IPS DF 6.9 (cell line): Measurements from ENCODE around the gene ZBTB43.

Experiments
- DNase-seq: peaks from one replicate; pipeline ENCODE4 v3.0.0-alpha.2; 2013; ENCODE audit warnings: low read depth, low spot score
- H3K27ac ChIP-seq: one replicate; pipeline ENCODE4 v1.5.1; 2013; ENCODE audit warnings: low read length, control low read depth
- H3K27me3 ChIP-seq: 2 replicates; pipeline ENCODE4 v1.6.1; 2013; ENCODE audit warnings: mild to moderate bottlenecking, low read length; ENCODE audit not compliant: control insufficient read depth, insufficient read depth
- H3K36me3 ChIP-seq: 2 replicates; pipeline ENCODE4 v1.6.1; 2013; ENCODE audit warnings: low read length; ENCODE audit not compliant: control insufficient read depth, insufficient read depth
- H3K4me1 ChIP-seq: 2 replicates; pipeline ENCODE4 v1.6.1; 2013; ENCODE audit warnings: low read length; ENCODE audit not compliant: control insufficient read depth, insufficient read depth
- H3K4me3 ChIP-seq: 2 replicates; pipeline ENCODE4 v1.5.1; 2013; ENCODE audit warnings: mild to moderate bottlenecking, low read length
- H3K9me3 ChIP-seq: 2 replicates; pipeline ENCODE4 v1.6.1; 2013; ENCODE audit warnings: low read length, inconsistent platforms; ENCODE audit not compliant: control insufficient read depth, insufficient read depth
- WGBS: extraction: QIAGEN DNeasy Blood & Tissue Kit; methylation state at CpG from one replicate; pipeline ENCODE4 v1.1.7; 2013; ENCODE audit warnings: mixed read lengths, missing lambda C conversion rate; ENCODE audit not compliant: insufficient read length, insufficient coverage; 5-methylcytosine and 5-hydroxymethylcytosine counted together

Gene ZBTB43

DNA sequence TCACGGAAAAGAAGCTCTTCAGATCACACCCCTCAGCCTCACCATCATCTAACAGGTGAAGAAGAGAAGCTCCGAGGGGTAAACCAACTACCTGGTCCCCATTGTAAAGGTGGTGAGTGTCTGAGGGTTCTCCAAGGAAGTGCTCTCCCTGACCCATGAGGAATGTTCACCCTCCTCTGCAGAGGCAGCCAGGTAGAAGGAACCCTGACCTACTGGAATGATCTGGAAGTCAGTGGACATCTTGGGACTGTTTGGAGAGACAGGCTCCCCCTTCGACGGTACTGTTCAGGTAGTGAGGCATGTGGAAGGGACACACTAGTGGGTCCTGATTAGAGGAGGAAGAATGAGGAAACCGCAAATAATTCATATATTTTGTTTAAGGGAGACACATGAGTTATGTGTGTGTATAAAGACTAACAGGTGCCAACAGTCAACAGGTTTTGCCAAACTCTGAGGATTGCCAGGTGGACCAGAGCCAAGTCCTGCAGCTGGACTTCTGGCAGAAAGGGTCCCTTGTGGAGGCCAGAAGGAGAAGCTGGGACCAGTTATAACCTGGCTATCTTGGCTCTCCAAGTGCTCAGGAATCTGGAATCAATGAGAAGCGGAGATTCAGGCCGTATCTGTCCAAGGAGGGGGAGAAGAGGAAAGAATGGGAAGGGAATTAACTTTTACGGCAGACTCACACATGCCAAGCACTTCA lies 52.6 kb downstream of the ZBTB43 start:
- H3K36me3 ChIP-seq = no peaks in the 10 kb centered on the region
- no peaks in the 10 kb centered on the region for H3K9me3 ChIP-seq
- no peak overlapping the region for H3K4me3 ChIP-seq
- no peak overlapping the region for H3K27ac ChIP-seq
- DNase-seq = no peak
- WGBS = no CpG with 5 or more reads among the region's 8 CpGs
- H3K4me1 ChIP-seq = peaks cover 3% of the 10 kb centered on the region; the same call in 1 of the 2 replicates
- H3K27me3 ChIP-seq = no peaks in the 10 kb centered on the region

- Histone ChIP-seq H3K9me3 (no peaks in the 10 kb centered on the region), H3K36me3 (peaks cover 1% of the 10 kb centered on the region; the same call in 1 of the 2 replicates), H3K4me1 (peaks cover 3% of the 10 kb centered on the region; the same call in 1 of the 2 replicates), H3K27me3 (no peaks in the 10 kb centered on the region), H3K27ac (no peak overlapping the region), H3K4me3 (no peak overlapping the region)
- no peak for DNase-seq
- no CpG with 5 or more reads among the region's 2 CpGs for WGBS
Observed at GRCh38 chr9:126859111-126859510, 54.3 kb downstream of the ZBTB43 start.

DNA sequence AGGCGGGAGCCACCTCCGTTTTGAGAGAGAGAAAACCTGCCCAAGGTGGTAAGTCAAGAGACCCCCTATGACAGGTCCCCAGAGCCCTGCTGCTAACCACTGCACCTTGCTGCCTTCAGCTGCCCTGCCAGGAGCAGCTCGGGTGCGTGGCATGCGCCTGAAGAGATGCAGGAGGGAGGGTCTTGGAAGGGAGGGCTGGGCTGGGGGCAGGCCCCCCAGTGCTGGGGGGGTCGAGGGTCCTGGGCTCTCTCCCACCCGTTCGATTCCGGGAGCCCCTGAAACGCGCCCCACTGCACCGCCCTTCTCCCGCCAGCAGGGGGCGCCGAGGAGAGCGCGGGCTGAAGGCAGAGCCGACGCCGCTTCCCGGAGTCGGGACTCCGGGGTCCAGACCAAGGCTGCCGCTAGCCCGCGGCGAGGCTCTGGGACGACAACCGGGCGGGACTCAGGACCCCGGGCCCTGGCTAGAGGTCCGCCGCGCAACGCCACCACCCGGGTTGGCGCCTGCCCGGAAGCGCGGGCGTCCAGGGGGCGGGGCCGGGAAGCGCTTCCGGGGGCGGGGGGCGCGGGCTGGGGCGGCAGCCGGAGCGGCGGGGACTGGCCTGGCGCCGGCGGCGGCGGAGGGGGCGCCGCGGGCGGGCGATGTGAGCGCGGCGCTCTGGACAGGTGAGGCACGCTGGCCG lies 55.4 kb downstream of the ZBTB43 start, which contains the start of gene ZBTB34:
Gene ZBTB34, plus strand, starts transcription at position 563 of the 680 bp plus-strand sequence. CDS start 18,761 bp downstream, outside the sequence.
- Histone ChIP-seq H3K4me1 (peaks cover 3% of the 10 kb centered on the region; the same call in 1 of the 2 replicates), H3K36me3 (peaks cover 3% of the 10 kb centered on the region; the same call in 1 of the 2 replicates), H3K27ac (no peak within 1 kb of the TSS), H3K27me3 (no peaks in the 10 kb centered on the region), H3K4me3 (peak within 1 kb of the TSS; percentile 87), H3K9me3 (no peaks in the 10 kb centered on the region)
- no CpG with 5 or more reads among the region's 67 CpGs for WGBS
- no peak for DNase-seq

- DNase-seq = no peak
- H3K4me1 ChIP-seq = peaks cover 3% of the 10 kb centered on the region; the same call in 1 of the 2 replicates
- WGBS = no CpG with 5 or more reads among the region's 71 CpGs
- H3K36me3 ChIP-seq = peaks cover 3% of the 10 kb centered on the region; the same call in 1 of the 2 replicates
- H3K4me3 ChIP-seq = peak overlapping the region; percentile 87
- H3K9me3 ChIP-seq = no peaks in the 10 kb centered on the region
- no peaks in the 10 kb centered on the region for H3K27me3 ChIP-seq
- no peak overlapping the region for H3K27ac ChIP-seq
Observed at GRCh38 chr9:126860757-126861466, 56.1 kb downstream of the ZBTB43 start.

DNA sequence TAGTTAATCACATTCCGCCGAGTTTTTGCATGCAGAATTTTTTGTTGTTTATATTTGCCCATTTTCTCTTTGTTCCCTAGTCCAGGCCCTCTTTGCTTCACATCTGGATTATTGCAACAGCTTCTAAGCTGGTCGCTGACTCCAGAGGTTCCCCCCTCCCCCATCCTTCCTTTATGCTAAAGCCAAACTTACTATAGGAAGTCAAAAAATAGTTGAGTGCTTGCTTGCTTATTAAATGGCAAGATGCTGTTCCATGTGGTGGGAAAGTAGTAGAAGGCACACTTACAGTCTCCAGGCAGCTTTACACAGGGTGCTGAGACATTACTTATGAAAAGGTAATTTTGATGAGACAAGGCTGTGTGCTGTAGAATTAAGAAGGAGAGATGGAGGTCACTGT lies 56.9 kb downstream of the ZBTB43 start:
- DNase-seq = no peak
- Histone ChIP-seq H3K27me3 (no peaks in the 10 kb centered on the region), H3K4me1 (peaks cover 3% of the 10 kb centered on the region; the same call in 1 of the 2 replicates), H3K36me3 (peaks cover 3% of the 10 kb centered on the region; the same call in 1 of the 2 replicates), H3K27ac (no peak overlapping the region), H3K9me3 (no peaks in the 10 kb centered on the region), H3K4me3 (no peak overlapping the region; the same call in 1 of the 2 replicates)
- WGBS = no CpG with 5 or more reads among the region's 3 CpGs

- Histone ChIP-seq H3K27ac (no peak overlapping the region), H3K4me1 (peaks cover 3% of the 10 kb centered on the region; the same call in 1 of the 2 replicates), H3K4me3 (no peak overlapping the region; the same call in 1 of the 2 replicates), H3K9me3 (no peaks in the 10 kb centered on the region), H3K36me3 (peaks cover 3% of the 10 kb centered on the region; the same call in 1 of the 2 replicates), H3K27me3 (no peaks in the 10 kb centered on the region)
- no peak for DNase-seq
- no CpG with 5 or more reads among the region's 11 CpGs for WGBS
Observed at GRCh38 chr9:126862104-126862761, 57.4 kb downstream of the ZBTB43 start.

DNA sequence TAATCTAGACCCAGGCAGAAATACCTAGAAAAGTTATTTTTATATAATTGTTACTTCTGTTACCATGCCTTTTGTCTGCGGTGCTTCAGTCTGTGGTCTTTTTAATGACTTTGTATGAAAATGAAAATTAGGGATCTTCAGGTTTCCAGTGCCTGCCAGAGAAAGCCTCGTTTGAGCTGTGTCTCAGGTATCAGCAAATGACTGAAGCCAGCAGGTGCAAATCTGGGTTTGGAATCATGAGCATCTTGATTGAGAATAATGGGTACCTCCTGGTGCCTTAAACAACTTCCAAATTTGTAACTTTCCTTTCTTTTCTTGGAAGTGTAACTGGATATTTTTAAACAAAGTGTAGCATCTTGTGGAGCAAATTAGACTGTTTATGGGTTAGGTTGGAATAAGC lies 59.9 kb downstream of the ZBTB43 start:
- Histone ChIP-seq H3K4me3 (no peak overlapping the region), H3K36me3 (peaks cover 6% of the 10 kb centered on the region; the same call in 1 of the 2 replicates), H3K27me3 (no peaks in the 10 kb centered on the region), H3K4me1 (peaks cover 6% of the 10 kb centered on the region), H3K27ac (no peak overlapping the region), H3K9me3 (no peaks in the 10 kb centered on the region)
- no CpG with 5 or more reads among the region's 2 CpGs for WGBS
- no peak for DNase-seq

DNA sequence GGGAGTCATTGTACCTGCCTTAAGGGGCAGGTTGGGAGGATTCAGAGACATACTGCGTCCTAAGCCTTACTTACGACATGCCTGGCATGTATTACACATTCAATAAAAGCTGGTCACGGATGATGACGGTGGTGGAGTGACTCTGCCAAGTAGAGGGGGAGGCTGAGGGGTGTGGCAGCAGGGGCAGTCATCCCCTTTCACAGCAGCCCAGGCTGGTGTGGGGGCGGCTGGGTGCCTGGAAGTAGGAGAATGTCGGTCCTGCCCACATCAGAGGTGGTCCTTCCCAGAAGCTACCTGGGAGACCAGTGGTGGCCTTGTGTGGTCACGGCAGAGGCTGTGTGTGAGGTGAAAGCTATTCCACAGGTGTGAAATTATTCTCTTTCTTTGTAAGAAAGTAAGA lies 64.5 kb downstream of the ZBTB43 start:
- no peaks in the 10 kb centered on the region for H3K27me3 ChIP-seq
- DNase-seq = no peak
- peaks cover 3% of the 10 kb centered on the region for H3K4me1 ChIP-seq
- no peak overlapping the region for H3K27ac ChIP-seq
- no peaks in the 10 kb centered on the region for H3K9me3 ChIP-seq
- WGBS = no CpG with 5 or more reads among the region's 7 CpGs
- H3K36me3 ChIP-seq = peaks cover 3% of the 10 kb centered on the region; the same call in 1 of the 2 replicates
- H3K4me3 ChIP-seq = no peak overlapping the region

DNA sequence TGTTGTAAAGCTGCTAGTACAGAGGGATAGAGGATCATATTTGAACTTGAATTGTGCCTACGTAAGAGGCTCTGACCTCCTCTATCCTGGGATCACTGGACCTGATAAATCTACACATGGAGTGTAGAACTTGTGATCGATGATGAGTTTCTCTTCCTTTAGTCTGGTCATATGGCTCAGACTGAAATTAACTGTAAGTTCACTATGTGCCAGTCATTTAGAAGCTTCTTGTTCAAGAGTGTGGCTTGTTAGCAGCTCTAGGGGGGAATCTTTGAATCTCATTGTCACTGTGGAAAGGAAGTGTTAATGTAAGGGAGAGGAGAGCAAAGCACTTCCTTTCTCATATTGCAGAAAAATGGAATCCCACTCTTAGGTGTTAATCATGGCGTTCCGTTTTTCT lies 67.7 kb downstream of the ZBTB43 start:
- no peak overlapping the region for H3K4me3 ChIP-seq
- 0 out of 2 replicates have a peak, but pooled peaks cover 3% of the 10 kb centered on the region for H3K36me3 ChIP-seq
- no CpG with 5 or more reads among the region's 4 CpGs for WGBS
- no peaks in the 10 kb centered on the region for H3K9me3 ChIP-seq
- H3K27me3 ChIP-seq = no peaks in the 10 kb centered on the region
- DNase-seq = no peak
- H3K4me1 ChIP-seq = peaks cover 3% of the 10 kb centered on the region
- H3K27ac ChIP-seq = no peak overlapping the region
